GM21515 (cell line): ENCODE data around the gene LRRC10B.

Experiments used
- ATAC-seq: cut with Tn5 transposase; IDR thresholded peaks from one replicate; pipeline ENCODE4 v1.9.1; 2021; ENCODE audit not compliant: unreplicated experiment

LRRC10B gene

DNA sequence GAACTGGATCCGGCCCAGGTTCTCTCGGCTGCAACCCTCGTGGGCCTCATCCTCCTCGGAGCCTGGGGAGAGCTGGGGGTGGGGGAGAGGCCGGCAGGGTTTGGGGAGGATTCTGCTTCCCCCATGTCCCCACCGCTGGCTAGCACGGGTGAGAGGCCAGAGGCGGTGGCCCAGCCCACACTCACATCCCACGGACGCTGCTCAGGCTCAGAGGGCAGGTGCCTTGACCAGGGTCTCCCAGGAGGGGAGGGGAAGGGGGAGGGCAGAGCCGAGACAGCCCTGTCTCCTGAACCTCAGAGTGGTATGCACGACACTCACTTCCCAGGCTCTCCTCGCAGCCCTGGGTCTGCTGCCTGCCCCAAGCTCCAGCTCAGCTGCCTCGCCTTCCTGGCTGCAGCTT is 19.6 kb downstream of the LRRC10B start:
- no peak for ATAC-seq

GRCh38 chr11:61529537-61530225 is 21.1 kb downstream of the LRRC10B start:
- no peak for ATAC-seq

DNA sequence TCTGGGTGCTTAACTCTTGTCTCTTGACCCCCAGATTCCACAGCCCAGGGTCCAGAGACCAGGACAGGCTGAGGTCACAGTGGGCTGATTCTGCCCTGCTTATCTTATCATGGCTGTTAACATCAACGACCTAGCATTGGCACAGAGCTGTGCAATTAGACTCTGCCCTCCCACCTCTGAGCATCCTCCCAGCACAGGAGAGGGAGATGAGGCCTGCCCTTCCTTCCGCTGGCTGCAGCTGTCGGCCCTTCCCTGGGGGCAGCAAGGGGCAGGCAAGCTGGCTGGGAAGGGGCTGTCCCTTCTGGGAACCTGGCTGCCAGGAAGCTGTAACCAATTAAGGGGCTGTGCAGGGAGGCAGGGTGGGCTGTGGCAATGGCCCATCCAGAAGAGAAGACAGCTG is 22.5 kb downstream of the LRRC10B start:
- ATAC-seq = no peak

GRCh38 chr11:61532134-61533038 is 23.8 kb downstream of the LRRC10B start:
- no peak for ATAC-seq

DNA sequence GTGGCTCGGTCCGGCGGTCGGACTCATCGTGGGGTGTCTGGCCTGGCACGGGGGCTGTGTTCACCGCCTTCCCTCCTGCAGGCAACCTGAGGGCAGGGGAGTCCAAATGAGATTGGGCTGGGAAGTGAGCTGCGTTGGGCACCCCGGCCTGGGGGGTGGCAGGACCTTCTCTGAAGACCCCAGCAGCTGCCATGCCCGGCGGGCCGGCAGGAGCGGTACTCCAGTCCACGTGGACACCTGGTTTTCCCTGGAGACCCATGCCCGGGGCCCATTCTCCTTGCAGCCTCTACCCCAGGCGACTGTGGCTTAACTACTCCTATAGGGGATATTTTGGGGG is 24.5 kb downstream of the LRRC10B start:
- no peak for ATAC-seq

DNA sequence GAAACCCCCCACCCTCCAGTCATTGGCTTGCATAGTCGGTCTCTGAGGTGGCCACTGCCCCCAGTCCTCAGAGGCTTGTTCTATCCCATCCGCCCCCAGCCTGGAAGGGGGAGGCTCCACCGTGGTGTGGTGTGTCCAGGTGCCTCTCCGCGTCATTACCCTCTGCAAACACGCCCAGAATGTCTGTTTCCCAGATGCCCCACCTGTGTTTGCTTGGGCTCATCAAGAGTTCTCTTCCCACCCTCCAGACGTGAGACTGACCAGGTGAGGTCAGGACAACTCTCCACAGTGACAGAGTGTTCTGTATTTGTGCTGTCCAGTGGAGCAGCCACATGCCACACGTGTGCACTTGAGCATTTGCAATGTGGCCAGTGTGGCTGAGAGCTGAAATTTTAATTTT is 24.9 kb downstream of the LRRC10B start:
- ATAC-seq = no peak

GRCh38 chr11:61534025-61534932 is 25.7 kb downstream of the LRRC10B start:
- no peak for ATAC-seq

GRCh38 chr11:61534933-61535839 is 26.6 kb downstream of the LRRC10B start:
- no peak for ATAC-seq

GRCh38 chr11:61535998-61536675 is 27.6 kb downstream of the LRRC10B start:
- ATAC-seq = no peak

DNA sequence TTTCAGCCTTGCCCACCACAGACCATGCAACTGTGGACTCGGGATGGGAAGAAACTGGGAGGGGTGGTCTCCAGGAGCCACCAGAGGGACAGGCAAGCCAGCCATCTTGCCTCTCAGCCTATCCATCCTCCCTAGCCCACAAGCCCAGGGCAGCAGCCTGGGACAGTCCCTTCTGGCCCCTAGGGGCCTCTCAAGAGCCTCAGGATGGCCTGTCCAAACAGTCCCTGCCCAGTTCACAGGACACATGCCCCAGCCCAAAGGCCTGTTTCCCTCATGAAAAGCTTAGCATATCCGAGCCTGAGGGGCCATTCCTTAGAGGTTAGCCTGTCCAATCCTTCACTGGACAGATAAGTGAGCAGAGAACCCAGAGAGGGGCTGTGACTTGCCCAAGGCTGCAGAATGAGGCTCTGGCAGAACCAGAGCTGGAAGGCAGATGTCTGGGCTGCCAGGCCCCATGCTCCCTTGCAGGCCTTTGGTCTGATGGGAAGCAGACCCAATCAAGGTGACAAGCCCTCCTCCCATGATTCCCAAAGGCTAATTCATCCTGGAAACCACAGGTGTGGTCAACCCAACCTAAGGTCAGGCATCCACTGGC is 28.2 kb downstream of the LRRC10B start:
- no peak for ATAC-seq

DNA sequence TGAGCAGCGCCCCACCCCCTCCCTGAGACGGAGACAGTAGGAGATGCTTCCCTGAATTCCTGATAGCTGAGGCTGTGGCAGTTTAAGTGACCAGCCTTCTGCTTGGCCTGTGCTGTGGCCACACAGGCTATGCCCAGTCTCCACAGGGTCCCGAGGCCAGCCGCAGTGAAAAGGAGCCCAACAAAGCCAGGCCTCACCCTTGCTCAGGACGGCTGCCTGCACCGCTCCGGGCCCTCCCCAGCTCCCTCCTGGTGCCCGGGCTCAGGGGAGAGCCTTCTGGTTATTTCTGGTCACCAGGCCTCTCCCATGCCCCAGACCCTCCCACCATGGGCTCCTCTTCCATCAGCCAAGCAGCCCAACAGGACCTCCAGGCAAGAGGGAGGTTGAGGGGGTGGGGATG is 28.8 kb downstream of the LRRC10B start:
- no peak for ATAC-seq

DNA sequence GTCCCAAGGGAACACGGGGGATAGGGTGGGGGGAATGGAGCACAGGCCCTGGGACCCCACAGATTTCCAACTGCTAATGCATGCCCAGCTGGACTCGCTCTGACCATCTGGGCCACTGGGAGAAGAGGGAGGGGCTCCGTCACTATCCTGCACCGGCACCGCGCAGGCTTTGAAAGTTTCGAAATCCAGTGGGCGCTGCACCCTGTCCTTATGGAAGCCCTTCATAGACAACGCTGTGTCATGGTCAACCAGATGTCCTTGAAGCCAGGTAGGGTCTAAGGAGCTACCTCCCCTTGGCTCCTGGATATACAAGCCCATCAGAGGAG is 30.1 kb downstream of the LRRC10B start:
- no peak for ATAC-seq

DNA sequence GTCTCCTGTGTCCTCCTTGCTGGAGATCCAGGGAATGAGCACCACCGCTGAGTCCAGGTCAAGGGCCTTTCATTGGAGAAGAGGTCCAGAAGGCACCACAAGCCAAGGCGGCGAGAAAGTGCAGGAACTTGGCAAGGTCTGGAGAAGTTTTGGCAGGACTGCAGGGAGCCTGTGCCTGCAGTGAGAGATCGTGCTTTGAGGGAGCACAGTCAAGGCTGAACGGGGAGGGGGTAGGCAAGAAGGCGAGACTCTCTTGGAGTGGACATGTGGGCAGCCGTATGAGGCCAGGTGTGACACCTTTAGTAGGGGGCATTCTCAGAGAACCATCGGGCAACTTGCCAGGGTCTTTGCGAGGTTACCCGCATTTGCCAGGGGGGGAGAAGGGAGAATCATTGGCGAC is 30.5 kb downstream of the LRRC10B start:
- ATAC-seq = no peak

DNA sequence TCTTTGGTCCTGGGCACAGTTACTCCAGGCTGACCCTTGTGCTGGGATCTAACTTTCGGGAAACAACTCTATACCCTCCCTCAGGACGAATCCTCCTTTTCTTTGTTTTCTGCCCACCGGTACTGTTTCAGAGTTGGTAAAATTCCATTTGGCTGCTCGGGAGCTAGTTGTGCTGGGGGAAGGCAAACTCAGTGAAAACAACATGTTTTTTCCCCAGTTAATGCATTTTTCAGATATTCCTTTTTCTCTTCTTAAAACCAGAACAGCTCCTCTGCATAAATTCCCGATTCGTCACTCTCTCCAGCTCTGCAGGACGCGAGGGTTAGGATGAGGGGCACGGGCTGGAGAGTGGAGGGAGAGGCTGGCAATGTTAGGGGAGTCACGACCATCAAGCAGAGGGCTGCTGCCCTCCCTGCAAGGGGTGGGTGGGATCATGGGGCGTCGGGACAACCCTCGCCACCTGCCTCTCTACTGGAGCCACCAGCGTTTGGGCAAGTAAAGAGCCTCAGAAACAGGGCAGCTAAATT is 31.3 kb downstream of the LRRC10B start:
- no peak for ATAC-seq

- ATAC-seq = no peak
These were observed 32.0 kb downstream of the LRRC10B start for GRCh38 chr11:61540528-61540927.

DNA sequence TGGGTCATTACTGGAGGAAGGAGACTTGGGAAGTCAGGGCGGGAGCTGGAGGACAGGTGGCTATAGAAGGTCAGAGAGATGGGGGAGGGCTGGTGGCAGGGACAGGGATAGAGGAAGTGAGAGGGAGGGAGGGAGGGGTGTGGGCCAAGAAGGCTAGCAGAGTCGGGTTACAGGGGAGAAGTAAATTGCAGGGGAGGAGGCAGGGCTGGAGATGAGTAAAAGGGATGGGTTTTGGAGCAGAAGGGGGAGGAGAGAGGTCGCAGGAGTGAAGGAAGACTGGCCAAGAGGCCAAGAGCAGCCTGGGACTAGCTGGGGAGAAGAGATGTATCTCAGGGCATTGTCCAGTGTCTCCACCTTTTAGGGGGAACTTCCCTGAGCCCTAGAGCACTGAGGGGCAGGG is 33.0 kb downstream of the LRRC10B start:
- no peak for ATAC-seq

DNA sequence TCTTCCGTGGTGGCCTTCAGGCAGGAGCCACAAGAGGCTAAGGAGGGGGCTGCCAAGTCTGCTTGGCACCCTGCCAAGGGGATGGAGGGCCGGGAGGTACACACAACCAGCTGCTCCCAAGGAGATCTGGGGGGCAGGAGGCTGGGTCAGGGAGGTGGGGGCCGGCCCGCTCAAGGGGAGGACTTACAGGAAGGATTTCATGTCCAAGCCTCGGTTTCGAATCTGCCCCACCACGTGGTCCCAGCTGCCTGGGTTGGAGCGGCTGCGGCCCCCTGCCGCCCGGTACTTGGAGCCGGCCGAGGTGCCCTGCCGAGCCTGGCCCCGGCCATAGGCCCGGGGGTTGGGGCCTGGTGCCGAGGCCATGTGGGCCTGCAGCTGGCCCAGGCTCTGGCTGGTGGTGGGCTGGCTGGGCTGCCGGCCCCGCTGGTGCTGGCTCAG is 33.5 kb downstream of the LRRC10B start:
- ATAC-seq = no peak

DNA sequence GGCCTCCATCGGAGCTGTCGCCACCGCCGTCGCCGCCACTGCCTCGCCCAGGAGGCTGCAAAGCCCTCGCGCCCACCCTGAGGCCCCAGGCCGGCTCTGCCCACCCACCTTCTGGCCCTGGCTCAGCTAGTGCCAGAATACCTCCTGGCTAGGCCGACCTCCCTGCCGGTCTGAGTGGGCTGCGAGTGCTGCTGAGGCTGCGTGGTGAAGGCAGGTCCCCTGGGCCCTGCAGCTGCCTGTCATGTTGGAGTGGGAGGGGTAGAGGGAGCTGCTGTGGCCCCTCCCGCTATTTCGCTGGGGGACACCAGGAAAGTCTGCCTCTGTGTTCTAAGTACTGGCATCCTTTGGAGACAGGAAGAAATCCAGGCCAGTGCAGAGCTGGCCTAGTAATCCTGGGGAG is 34.2 kb downstream of the LRRC10B start:
- ATAC-seq = no peak

GRCh38 chr11:61543606-61544306 is 35.2 kb downstream of the LRRC10B start:
- ATAC-seq = no peak
